ENCODE measurements around the gene UGP2.

The UGP2 gene

DNA sequence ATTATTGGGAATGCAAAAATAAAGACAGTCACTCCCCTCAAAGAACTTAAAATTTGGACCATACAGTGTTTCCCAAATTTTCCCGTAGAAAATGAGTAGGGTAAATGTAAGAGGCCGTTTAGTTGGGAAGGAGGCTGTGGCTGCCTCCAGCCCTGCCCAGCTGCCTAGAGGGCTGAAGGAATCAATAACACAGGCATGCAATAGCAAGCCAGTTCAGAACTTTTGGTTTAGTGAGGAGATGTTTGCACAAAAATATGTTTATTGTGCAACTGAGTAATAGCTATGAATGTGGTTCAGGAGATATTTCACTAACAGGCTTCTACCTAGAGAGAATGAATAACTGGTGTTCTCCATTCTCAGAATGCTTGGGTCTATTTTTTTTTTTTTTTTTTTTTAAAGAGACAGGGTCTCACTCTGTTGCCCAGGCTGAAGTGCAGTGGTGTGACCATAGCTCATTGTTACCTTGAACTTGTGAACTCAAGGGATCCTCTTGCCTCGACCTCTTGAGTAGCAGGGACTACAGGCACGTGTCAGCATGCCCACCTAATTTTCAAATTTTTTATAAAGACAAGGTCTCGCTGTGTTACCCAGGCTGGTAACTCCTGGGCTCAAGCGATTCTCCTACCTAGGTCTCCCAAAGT is 23.6 kb downstream of the UGP2 start:
- TF ChIP-seq POLR2A (IDR thresholded peaks at IDR 0.05; ENCODE audit: low read length), result no peak
- no peak for TF ChIP-seq GATA1 (IDR thresholded peaks at IDR 0.05; ENCODE audit: low read depth, low read length)
- no peak for DNase-seq

DNA sequence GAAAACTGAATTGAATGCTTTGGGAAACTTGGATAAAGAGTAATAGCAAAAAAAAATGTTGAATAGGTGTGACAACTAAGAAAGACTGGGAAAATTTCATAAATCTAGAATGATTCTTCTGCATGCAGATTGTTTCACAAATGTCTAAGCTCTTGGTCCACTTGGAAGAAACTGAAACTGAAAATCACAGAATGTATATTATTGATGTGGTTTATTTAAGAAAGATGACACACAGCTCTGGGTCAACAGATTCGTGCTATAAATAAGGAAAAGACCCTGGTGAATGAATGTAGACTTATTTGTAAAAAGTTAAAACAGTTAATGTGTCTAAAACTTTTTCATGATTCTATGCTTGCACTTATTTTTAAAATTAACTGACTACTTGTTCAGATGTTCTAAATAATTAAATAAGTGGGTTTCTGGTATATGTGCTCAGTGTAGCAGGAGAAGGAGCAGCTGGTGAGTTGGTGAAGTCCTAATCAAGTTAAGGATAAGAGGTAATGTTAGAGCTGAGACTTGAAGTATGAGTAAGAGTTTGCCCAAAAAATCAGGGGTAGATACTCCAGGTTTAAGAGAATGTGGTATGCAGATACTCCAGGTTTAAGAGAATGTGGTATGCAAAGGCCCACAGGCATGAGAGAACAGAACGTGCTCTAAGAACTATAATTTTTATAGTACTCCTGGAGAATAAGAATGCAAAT is 24.5 kb downstream of the UGP2 start:
- no peak for DNase-seq

DNA sequence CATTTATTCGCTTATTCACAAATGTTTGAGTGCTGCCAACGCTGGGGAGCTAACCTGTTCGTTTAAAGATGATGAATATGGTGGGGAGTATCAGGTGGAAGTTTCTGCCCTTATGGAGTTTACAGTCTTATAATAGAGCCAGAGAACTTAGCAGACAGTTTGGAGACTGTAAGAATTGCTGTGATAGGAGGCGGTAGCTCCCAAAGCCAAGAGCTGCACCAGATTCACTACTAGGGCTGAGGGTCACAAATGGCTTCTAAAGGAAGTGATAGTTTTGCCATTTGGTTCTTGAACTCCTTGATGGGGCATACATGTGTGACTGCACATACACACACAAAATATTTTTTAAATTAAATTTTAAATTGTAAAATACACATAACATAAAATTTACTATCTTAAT is 29.0 kb downstream of the UGP2 start:
- DNase-seq, result no peak
- TF ChIP-seq GATA1 (IDR thresholded peaks at IDR 0.05; ENCODE audit: low read depth, low read length) (no peak), POLR2A (IDR thresholded peaks at IDR 0.05; ENCODE audit: low read length) (no peak)

More for the DNA sequence above, 24.5 kb downstream of the UGP2 start:
- no peak for TF ChIP-seq GATA1 (IDR thresholded peaks at IDR 0.05; ENCODE audit: low read depth, low read length)
- TF ChIP-seq POLR2A (IDR thresholded peaks at IDR 0.05; ENCODE audit: low read length), result no peak

DNA sequence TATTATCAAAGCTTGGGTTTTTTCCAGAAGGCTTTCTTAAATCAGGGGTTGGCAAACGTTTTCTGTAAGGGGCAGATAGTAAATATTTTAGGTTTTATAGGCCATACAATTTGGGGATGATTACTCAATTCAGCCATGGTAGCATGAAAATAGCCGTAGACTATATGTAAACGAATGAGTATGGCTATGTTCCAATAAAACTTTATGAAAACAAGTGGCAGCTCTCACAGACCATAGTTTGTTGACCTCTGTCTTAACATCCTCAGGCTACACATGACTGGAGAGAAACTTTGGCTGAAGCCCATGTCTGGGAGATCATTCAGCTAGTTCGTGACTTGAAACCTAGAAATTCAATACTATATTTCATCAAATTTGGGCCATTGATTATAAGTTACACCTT is 30.2 kb downstream of the UGP2 start:
- no peak for TF ChIP-seq GATA1 (IDR thresholded peaks at IDR 0.05; ENCODE audit: low read depth, low read length)
- TF ChIP-seq POLR2A (IDR thresholded peaks at IDR 0.05; ENCODE audit: low read length), result no peak
- DNase-seq, result no peak

DNA sequence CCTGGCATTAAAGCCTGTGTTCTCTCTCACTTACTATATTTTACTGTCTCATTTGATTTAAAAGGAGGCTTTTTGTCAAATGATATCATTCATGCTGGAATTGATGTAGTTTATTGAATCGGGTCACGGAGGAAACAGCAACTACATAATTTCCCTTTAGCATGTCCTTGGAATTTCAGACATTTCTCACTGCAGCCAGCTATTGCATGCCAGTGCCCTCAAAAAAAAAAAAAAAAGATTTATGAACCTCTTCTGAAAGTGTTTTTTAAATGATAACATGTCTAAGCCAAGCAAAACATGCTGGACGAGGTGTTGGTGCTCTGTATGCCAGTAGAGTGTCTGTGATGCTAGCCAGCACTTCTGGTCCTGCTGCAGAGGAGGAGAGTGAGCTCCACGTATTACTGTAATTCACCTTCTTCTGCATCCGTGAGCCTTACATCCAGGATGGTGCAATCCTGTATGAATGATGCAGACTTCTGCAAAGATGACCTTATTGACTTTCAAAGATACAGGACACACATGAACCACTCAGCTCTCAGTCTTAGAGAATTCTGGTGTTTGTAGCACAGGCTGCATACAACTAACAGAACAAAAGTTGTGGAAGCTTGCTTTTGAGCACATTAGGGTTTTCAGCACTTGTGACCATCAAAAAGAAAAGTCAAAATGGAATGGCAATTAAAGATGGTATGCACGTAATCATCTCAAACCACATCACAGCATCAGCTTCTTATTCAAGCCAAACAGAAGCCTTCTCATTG is 31.1 kb downstream of the UGP2 start:
- TF ChIP-seq GATA1 (IDR thresholded peaks at IDR 0.05; ENCODE audit: low read depth, low read length) (no peak), POLR2A (IDR thresholded peaks at IDR 0.05; ENCODE audit: low read length) (no peak)
- DNase-seq, result no peak

DNA sequence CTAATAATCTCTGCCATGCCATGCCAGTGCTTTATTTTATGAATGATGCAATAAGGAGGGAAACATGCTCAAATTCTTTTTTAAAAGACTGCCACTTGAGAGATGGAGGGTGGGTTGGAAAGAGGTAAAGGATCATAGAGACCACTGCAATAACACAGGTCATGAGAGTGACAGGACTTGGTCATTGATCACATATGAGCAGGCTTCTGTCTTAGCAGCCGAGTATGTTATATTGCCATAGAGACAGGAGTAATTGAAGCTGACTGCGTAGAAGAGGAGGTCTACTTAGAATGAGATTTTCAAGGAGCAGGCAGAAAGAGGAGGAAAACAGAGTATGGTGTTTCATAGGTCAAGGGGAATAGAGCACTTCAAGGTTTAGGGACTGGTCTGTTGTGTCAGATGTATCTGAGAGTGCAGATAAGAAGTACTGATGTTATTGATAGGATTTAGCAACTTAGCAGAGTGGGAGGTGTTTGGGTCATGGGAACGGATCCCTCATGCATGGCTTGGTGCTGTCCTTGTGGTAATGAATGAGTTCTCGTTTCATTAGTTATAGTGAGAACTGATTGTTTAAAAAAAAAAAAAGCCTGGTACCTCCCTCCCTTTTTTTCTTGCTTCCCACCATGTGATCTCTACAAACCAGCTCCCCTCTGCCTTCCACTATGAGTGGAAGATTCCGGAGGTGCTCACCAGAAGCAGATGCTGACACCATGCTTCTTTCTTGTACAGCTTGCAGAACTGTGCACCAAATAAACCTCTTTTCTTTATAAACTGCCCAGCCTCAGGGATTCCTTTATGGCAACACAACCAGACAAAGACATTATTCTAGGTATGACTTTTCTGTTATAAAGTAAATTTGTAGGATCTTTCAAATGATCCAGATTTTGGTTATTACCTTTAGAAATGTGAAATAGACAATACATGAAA is 32.8 kb downstream of the UGP2 start:
- TF ChIP-seq POLR2A (IDR thresholded peaks at IDR 0.05; ENCODE audit: low read length) (no peak), GATA1 (IDR thresholded peaks at IDR 0.05; ENCODE audit: low read depth, low read length) (no peak)

DNA sequence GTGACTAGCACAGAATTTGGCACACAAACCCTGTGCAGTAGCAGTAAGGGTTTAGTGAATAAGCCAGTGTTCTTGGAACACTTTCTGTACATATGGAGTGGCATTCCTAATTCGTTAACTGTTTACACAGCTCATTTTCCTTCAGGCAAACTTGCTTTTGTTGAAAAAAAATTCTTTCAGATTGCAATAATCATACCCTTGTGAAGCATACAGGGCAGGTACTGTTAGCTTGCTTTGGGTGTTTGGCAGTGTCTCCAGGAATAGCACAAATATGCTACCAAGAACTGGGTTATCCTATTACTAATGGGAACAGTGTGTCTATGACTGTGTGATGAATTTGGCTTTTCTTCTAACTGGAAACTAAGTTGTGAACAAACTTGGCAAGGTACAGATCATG is 33.4 kb downstream of the UGP2 start:
- no peak for DNase-seq
- TF ChIP-seq POLR2A (IDR thresholded peaks at IDR 0.05; ENCODE audit: low read length) (no peak), GATA1 (IDR thresholded peaks at IDR 0.05; ENCODE audit: low read depth, low read length) (no peak)

More for the DNA sequence above, 32.8 kb downstream of the UGP2 start:
- DNase-seq, result no peak

DNA sequence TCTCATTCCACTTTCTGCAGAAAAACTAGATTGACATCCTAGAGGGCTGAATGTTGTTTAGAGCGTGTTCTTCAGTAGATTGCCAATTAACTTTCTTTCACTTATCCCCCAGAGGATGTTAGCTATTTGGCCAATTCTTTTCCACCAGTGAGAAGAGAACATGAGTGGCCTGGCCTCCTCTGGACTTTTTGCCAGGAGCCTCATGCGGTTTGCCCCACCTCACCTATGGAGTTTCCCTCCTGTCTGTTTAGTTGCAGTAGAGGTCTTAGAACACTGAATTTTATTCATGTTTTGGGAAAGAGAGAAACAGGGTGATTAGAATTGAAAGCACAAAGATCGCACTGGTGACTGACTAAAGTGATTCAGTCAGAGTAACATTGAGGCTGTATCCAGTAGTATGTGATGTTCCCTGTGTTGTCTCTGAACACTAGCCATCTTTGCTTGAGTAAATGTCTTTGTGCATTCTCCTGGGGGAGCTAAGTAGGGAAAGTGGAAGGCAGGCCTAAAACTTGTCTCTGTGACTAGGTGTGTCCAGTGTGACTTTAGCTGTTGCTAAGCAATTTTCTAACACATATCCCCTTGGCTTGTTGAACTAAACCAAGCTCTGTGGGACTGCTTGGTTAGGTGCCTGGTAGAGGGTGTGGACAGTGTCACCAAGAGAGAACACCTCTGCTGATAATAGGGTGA is 34.0 kb downstream of the UGP2 start:
- no peak for DNase-seq
- TF ChIP-seq POLR2A (IDR thresholded peaks at IDR 0.05; ENCODE audit: low read length), result no peak
- no peak for TF ChIP-seq GATA1 (IDR thresholded peaks at IDR 0.05; ENCODE audit: low read depth, low read length)

DNA sequence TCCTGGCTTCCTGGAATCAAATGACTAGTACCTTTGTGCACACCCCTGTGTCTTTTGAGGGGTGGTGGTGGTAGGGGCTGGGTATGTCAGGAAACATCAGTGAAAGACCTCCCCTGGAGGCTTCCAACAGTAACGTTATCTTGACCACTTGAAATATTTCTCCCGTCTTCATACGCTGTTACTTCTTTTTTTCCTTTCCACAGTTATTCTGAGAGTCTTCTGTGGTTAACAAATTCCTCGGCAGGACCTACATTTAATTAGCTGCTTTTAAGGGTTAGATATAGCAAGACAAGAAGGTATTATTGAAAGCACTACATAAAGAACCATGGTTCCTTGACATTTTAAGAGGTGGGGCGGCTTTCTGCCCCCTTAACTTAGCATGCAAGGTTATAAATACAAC is 34.6 kb downstream of the UGP2 start:
- DNase-seq, result no peak
- TF ChIP-seq POLR2A (IDR thresholded peaks at IDR 0.05; ENCODE audit: low read length) (no peak), GATA1 (IDR thresholded peaks at IDR 0.05; ENCODE audit: low read depth, low read length) (no peak)

DNA sequence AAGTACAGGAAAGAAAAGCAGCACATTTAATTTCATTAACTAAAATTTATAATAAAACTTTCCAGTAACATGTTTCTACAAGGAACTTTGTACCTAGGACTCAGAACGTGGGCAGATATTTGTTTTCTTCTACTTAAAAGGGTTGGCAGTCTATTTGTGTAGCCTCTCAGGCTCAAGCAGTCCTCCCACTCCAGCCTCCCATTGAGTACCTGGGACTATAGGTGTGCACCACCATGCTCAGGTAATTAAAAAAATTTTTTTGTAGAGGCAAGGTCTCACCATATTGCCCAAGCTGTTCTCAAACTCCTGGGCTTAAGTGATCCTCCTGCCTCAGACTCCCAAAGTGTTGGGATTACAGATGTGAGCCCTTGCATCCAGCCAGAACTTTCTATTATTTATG is 36.8 kb downstream of the UGP2 start:
- no peak for TF ChIP-seq POLR2A (IDR thresholded peaks at IDR 0.05; ENCODE audit: low read length)
- TF ChIP-seq GATA1 (IDR thresholded peaks at IDR 0.05; ENCODE audit: low read depth, low read length), result no peak
- no peak for DNase-seq

DNA sequence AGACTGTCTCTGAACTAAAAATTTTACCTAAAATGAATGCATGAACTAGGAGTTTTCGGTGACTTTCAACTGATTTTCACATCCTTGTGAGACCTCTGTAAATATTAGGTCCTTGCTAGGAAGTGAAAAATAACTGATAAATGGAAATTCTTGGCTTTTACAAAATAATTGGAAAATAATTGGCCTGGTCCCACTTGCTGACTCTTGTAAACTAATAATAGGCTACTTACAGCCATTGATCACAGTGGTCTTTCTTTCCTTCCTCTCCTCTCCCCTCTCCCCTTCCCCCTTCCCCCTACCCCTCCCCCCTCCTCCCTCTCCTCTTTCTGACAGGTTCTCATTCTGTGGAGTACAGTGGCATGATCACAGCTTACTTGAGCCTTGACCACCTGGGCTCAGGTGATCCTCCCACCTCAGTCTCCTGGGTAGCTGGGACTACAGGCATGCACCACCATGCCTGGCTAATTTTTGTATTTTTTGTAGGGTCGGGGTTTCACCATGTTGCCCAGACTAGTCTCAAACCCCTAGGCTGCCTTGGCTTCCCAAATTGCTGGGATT is 38.3 kb downstream of the UGP2 start:
- TF ChIP-seq GATA1 (IDR thresholded peaks at IDR 0.05; ENCODE audit: low read depth, low read length), result no peak
- no peak for DNase-seq

DNA sequence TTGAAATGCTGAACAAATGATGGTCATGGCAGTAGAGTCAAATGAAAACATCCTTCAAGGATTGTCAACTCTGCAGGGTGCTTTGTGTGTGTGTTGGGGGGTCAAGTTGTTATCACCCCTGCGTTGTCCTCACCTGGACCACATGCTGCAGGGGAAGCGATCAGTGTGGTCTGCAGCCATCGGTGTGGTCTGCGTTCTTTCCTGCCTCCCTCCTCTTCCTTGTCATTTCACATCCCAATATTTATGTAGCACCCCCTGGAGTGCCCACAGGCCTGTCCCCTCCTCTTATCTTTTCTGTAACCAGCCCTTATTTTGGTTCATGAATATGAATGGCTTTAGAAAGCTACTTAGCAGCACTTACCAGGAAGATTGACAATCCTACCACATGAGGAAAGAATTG is 38.9 kb downstream of the UGP2 start:
- DNase-seq, result no peak
- TF ChIP-seq POLR2A (IDR thresholded peaks at IDR 0.05; ENCODE audit: low read length), result no peak
- no peak for TF ChIP-seq GATA1 (IDR thresholded peaks at IDR 0.05; ENCODE audit: low read depth, low read length)

DNA sequence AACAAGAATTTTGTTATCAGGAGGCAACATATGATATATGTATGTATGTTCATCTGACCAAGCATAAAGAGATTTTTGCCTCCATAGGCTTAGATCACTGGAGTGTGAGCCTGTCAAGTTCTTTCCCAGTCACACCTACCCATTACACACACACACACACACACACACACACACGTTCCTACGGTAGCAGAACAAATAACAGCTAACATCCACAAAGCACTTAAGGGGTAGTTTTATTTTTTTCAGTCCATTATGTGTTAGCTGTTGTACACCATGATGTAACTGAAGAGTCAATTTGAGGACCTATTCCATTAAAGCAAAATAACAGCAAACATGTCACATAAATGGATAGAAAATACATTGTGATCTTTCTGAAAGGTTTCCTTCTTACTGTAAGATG is 39.5 kb downstream of the UGP2 start:
- TF ChIP-seq POLR2A (IDR thresholded peaks at IDR 0.05; ENCODE audit: low read length) (no peak), GATA1 (IDR thresholded peaks at IDR 0.05; ENCODE audit: low read depth, low read length) (no peak)
- no peak for DNase-seq

Measured in erythroblast (primary cell).